ENCODE data around the gene DCDC2B. TPM values are rescaled to one million over a fixed set of nuclear protein-coding genes. Genes with fewer than 3 reads are reported as not detected.

Gene DCDC2B
- total and polyA plus RNA-seq, 10 of the 15 experiments (the other 5 are each of a cell fraction or from before 2014, with no cell fraction given), result 0.12 to 0.21 (median 0.15) TPM; not detected in 7

DNA sequence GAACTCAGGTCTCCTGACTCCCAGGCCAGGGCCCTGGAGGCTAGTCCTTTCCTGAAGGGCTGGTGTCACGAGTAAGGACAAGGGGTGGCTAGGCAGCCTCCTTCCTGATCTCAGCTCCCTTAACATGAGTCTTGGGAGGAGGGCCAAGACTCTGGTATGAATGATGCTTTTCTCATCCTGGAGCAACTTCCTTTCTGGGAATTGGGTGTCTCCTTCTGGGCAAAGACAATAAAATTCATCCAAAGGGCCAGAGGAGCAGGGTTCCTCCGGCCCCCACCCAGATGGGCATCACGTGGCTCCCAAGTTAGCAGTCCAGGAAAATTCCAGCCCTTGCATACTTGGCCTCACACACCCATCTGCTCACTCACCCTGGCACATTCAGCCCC, 38.0 kb downstream of the DCDC2B start, which contains the start of gene FAM167B:
TSS of gene FAM167B (plus strand) at position 335 of the 386 bp plus-strand sequence. CDS start 200 bp downstream, outside the sequence.
- H3K79me2 ChIP-seq (ENCODE audit: control insufficient read depth, insufficient read depth, low read length), result peaks cover 12% of the 10 kb centered on the region
- no peaks in the 10 kb centered on the region for H3K27me3 ChIP-seq (replicated peaks in 1 of 2; ENCODE audit: control insufficient read depth in 2 of 2, insufficient read depth in 2 of 2, low read length in 1 of 2)
- H2AFZ ChIP-seq (ENCODE audit: control insufficient read depth, low read depth, low read length), result peak within 1 kb of the TSS; percentile 78
- H3K4me3 ChIP-seq, result no peak within 1 kb of the TSS
- no peak for DNase-seq (ENCODE audit: low read depth, low spot score)
- FAIRE-seq, result no peak
- peak within 1 kb of the TSS; percentile 32 for H3K4me2 ChIP-seq (ENCODE audit: control insufficient read depth, insufficient read depth)
- intact Hi-C loops (cut with micrococcal nuclease; ENCODE audit: unreplicated experiment) (no loop called here), in situ Hi-C loops (cut with MboI) (no loop called here)
- H3K36me3 ChIP-seq (ENCODE audit: control insufficient read depth in 2 of 2, insufficient read depth in 2 of 2, low read length in 1 of 2), result no peaks in the 10 kb centered on the region
- no peak within 1 kb of the TSS; the same call in none of the 2 replicates for H3K27ac ChIP-seq (ENCODE audit: control insufficient read depth, insufficient read depth)
- no peak within 1 kb of the TSS for H3K9ac ChIP-seq (ENCODE audit: control insufficient read depth, insufficient read depth, low read length)
- RAD21 ChIA-PET (ENCODE audit: unreplicated experiment), result interaction anchor here (2.1 to 4.7 kb wide), 2 partner anchors 31 to 90 kb away, joined by 10 to 30 read pairs; partner anchors contain the start of gene MARCKSL1
- SMC1A ChIA-PET (ENCODE audit: uncharacterized antibody, unreplicated experiment), result interaction anchor here (0.7 to 14.4 kb wide), 5 partner anchors 27 to 155 kb away, joined by 3 to 124 read pairs (median 3); partner anchors contain the start of gene KPNA6
- POLR2A ChIA-PET, result interaction anchor here (0.9 kb wide), 1 partner anchor 50 kb away, joined by 3 read pairs; no protein-coding TSS in a partner anchor
- CTCF ChIA-PET, result interaction anchor here (2.9 to 9.6 kb wide), 8 partner anchors 8 to 154 kb away, joined by 14 to 123 read pairs (median 42); partner anchors contain the start of genes EIF3I and TMEM234
- 67% methylated on average over 3 of the region's 3 CpGs for WGBS (ENCODE audit: insufficient coverage, insufficient replicate concordance, low lambda C conversion rate, missing lambda C conversion rate)
- no TSS peak for BruUV-seq (replicated peaks)
- no peaks in the 10 kb centered on the region for H4K20me1 ChIP-seq (ENCODE audit: control insufficient read depth, insufficient read depth)
- no peaks in the 10 kb centered on the region for H3K9me3 ChIP-seq (replicated peaks; ENCODE audit: control insufficient read depth, insufficient read depth, low read length)
- no peak for ATAC-seq
- peaks cover 48% of the 10 kb centered on the region for H3K4me1 ChIP-seq (ENCODE audit: control insufficient read depth, insufficient read depth, low read length)
- TF ChIP-seq BRCA1 (IDR thresholded peaks at IDR 0.05; ENCODE audit: low read depth, low read length) (no peak), ZNF24 (IDR thresholded peaks at IDR 0.05) (no peak), RFX5 (IDR thresholded peaks at IDR 0.05; ENCODE audit: low read depth, low read length) (no peak), ZZZ3 (IDR thresholded peaks at IDR 0.05; ENCODE audit: control insufficient read depth, insufficient read length, low read depth) (no peak), HDAC2 (IDR thresholded peaks at IDR 0.05) (no peak), POLR2AphosphoS5 (IDR thresholded peaks at IDR 0.05; ENCODE audit: low read length) (no peak), MYC (IDR thresholded peaks at IDR 0.05; ENCODE audit: insufficient read depth, insufficient read length, insufficient replicate concordance, low read length, severe bottlenecking) (no peak), NRF1 (conservative IDR thresholded peaks at IDR 0.05; ENCODE audit: low read depth, low read length) (no peak), RAD21 (IDR thresholded peaks at IDR 0.05; ENCODE audit: insufficient read depth, low read depth, low read length) (no peak), NR2F1 (conservative IDR thresholded peaks at IDR 0.05) (no peak), SMAD1 (IDR thresholded peaks at IDR 0.05; ENCODE audit: low read depth, partially characterized antibody) (no peak)
- TF ChIP-seq, protein P1, sequence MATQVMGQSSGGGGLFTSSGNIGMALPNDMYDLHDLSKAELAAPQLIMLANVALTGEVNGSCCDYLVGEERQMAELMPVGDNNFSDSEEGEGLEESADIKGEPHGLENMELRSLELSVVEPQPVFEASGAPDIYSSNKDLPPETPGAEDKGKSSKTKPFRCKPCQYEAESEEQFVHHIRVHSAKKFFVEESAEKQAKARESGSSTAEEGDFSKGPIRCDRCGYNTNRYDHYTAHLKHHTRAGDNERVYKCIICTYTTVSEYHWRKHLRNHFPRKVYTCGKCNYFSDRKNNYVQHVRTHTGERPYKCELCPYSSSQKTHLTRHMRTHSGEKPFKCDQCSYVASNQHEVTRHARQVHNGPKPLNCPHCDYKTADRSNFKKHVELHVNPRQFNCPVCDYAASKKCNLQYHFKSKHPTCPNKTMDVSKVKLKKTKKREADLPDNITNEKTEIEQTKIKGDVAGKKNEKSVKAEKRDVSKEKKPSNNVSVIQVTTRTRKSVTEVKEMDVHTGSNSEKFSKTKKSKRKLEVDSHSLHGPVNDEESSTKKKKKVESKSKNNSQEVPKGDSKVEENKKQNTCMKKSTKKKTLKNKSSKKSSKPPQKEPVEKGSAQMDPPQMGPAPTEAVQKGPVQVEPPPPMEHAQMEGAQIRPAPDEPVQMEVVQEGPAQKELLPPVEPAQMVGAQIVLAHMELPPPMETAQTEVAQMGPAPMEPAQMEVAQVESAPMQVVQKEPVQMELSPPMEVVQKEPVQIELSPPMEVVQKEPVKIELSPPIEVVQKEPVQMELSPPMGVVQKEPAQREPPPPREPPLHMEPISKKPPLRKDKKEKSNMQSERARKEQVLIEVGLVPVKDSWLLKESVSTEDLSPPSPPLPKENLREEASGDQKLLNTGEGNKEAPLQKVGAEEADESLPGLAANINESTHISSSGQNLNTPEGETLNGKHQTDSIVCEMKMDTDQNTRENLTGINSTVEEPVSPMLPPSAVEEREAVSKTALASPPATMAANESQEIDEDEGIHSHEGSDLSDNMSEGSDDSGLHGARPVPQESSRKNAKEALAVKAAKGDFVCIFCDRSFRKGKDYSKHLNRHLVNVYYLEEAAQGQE (IDR thresholded peaks at IDR 0.05; ENCODE audit: low read depth, low read length), result no peak
- TF ChIP-seq, protein P2, sequence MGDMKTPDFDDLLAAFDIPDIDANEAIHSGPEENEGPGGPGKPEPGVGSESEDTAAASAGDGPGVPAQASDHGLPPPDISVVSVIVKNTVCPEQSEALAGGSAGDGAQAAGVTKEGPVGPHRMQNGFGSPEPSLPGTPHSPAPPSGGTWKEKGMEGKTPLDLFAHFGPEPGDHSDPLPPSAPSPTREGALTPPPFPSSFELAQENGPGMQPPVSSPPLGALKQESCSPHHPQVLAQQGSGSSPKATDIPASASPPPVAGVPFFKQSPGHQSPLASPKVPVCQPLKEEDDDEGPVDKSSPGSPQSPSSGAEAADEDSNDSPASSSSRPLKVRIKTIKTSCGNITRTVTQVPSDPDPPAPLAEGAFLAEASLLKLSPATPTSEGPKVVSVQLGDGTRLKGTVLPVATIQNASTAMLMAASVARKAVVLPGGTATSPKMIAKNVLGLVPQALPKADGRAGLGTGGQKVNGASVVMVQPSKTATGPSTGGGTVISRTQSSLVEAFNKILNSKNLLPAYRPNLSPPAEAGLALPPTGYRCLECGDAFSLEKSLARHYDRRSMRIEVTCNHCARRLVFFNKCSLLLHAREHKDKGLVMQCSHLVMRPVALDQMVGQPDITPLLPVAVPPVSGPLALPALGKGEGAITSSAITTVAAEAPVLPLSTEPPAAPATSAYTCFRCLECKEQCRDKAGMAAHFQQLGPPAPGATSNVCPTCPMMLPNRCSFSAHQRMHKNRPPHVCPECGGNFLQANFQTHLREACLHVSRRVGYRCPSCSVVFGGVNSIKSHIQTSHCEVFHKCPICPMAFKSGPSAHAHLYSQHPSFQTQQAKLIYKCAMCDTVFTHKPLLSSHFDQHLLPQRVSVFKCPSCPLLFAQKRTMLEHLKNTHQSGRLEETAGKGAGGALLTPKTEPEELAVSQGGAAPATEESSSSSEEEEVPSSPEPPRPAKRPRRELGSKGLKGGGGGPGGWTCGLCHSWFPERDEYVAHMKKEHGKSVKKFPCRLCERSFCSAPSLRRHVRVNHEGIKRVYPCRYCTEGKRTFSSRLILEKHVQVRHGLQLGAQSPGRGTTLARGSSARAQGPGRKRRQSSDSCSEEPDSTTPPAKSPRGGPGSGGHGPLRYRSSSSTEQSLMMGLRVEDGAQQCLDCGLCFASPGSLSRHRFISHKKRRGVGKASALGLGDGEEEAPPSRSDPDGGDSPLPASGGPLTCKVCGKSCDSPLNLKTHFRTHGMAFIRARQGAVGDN (IDR thresholded peaks at IDR 0.05), result no peak
- TF ChIP-seq, protein P3, sequence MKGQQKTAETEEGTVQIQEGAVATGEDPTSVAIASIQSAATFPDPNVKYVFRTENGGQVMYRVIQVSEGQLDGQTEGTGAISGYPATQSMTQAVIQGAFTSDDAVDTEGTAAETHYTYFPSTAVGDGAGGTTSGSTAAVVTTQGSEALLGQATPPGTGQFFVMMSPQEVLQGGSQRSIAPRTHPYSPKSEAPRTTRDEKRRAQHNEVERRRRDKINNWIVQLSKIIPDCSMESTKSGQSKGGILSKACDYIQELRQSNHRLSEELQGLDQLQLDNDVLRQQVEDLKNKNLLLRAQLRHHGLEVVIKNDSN (IDR thresholded peaks at IDR 0.05; ENCODE audit: borderline replicate concordance, extremely low read length, insufficient read depth, low read depth, low read length), result no peak
- TF ChIP-seq, protein P4, sequence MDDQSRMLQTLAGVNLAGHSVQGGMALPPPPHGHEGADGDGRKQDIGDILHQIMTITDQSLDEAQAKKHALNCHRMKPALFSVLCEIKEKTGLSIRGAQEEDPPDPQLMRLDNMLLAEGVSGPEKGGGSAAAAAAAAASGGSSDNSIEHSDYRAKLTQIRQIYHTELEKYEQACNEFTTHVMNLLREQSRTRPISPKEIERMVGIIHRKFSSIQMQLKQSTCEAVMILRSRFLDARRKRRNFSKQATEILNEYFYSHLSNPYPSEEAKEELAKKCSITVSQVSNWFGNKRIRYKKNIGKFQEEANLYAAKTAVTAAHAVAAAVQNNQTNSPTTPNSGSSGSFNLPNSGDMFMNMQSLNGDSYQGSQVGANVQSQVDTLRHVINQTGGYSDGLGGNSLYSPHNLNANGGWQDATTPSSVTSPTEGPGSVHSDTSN (IDR thresholded peaks at IDR 0.05; ENCODE audit: insufficient replicate concordance, low read depth, low read length), result no peak

All from GM12878 (cell line).